ENCODE results near the gene CABLES1.
"Not testable (repeated sequence)": the region's sequence is repeated elsewhere in the genome, so short reads cannot be mapped to it uniquely, and the experiment has no call there.

Gene CABLES1

GRCh38 chr18:23272498-23273232 lies 137.4 kb downstream of the CABLES1 start:
- DNase-seq: no peak

- no peak for DNase-seq
Measured at GRCh38 chr18:23273443-23273966, 138.2 kb downstream of the CABLES1 start.

GRCh38 chr18:23274638-23275482 lies 139.6 kb downstream of the CABLES1 start:
- DNase-seq: no peak

DNA sequence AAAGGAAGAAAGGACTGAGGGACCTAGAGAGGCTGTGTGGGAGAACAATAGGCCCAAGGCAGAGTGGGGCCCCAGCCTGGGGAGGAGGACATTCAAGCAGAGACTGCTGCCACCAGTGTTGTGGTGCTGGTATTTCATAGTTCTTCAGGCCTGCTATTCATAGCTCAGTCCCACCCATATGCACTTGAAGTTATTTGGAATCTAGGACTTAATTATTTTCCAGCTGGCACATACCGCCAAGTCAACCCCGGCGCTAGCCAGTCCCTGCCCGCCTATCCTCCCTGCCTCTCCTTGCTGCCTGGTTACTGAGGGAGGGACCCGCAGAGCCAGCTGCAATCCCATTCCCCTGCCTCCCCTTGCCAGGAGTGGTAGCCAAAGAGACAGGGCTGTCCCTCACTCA lies 141.2 kb downstream of the CABLES1 start:
- DNase-seq: no peak

DNA sequence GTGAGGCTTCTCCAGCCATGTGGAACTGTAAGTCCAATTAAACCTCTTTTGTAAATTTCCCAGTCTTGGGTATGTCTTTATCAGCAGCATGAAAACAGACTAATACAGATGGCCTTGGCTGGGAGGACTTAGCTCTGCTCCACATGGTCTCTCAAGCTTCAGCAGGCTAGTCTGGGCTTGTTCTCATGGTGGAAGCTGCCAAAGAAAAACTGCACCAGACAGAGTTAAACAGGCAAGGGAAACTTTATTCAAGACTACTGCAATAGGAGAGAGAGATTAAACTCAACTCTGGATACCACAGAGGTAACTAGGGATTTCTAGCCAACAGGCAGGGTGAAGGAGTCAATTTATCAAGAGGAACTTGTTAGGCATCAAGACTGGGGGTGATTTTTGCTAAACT lies 142.1 kb downstream of the CABLES1 start:
- DNase-seq: peak; percentile 23

DNA sequence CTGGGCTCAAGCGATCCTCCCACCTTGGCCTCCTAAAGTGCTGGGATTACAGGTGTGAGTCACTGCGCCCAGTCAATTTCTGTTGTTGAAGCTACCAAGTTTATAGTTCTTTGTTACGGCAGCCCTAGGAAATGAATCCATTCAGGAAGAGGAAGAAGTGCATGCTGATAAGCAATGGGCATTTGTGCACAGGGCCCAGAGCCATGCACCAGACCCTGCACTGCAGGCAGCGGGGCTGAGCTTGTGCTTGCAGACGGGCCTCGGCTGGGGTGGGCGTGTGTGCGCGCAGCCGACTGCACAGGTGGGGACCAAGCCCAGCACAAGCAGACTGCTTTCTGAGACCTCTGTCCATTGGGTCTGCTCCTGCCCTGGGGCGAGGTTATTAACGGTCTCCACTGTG lies 144.6 kb downstream of the CABLES1 start:
- DNase-seq: no peak

- DNase-seq: no peak
Measured at GRCh38 chr18:23280844-23281243, 145.6 kb downstream of the CABLES1 start.

GRCh38 chr18:23281626-23282436 lies 146.5 kb downstream of the CABLES1 start:
- DNase-seq: no peak

GRCh38 chr18:23282437-23282781 lies 147.1 kb downstream of the CABLES1 start:
- DNase-seq: no peak

- no peak for DNase-seq
Measured at GRCh38 chr18:23283916-23284430, 148.7 kb downstream of the CABLES1 start.

GRCh38 chr18:23284629-23285028 lies 149.3 kb downstream of the CABLES1 start:
- no peak for DNase-seq

DNA sequence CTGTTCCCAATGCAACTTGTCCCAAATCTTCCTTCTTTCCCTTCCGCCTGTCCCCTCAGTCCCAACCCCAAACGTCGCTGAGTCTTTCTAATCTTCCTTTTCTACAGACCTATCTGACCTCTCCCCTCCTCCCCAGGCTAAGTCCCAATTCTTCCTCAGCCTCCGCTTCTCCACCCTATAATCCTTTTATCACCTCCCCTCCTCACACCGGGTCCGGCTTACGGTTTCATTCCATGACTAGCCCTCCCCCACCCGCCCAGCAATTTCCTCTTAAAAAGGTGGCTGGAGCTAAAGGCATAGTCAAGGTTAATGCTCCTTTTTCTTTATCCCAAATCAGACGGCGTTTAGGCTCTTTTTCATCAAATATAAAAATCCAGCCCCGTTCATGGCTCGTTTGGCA lies 150.3 kb downstream of the CABLES1 start:
- not testable (repeated sequence) for DNase-seq

- no peak for DNase-seq
Measured at GRCh38 chr18:23291456-23292205, 156.3 kb downstream of the CABLES1 start.

DNA sequence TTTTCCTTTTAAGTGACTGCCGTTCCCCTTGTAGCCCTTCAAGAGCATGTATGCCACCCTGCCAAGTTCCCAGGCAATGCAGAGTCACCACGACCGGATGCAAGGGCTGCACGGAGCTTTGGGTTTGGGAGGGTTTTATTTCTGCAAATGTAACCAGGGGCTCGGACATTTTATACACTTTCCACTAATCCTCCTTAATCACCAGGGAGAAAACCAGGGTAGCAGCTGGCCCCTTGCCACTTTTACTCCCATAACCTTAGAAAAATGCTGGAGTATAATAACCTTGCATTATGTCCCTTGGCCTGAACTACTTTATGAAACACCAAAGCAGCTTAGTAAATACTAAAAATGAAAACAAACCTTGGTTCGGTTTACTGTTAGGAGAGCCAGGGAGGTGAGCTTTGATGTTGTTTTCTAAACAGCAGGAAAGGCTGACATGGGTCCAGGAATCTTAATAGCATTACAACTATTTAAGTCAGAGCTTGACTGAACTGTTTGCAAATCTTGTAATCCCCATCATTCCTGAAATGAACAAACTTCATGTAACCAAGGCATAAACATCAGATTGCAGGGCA lies 165.0 kb downstream of the CABLES1 start:
- DNase-seq: no peak

GRCh38 chr18:23301972-23302371 lies 166.7 kb downstream of the CABLES1 start:
- DNase-seq: no peak

GRCh38 chr18:23302511-23302850 lies 167.2 kb downstream of the CABLES1 start:
- DNase-seq: no peak

DNA sequence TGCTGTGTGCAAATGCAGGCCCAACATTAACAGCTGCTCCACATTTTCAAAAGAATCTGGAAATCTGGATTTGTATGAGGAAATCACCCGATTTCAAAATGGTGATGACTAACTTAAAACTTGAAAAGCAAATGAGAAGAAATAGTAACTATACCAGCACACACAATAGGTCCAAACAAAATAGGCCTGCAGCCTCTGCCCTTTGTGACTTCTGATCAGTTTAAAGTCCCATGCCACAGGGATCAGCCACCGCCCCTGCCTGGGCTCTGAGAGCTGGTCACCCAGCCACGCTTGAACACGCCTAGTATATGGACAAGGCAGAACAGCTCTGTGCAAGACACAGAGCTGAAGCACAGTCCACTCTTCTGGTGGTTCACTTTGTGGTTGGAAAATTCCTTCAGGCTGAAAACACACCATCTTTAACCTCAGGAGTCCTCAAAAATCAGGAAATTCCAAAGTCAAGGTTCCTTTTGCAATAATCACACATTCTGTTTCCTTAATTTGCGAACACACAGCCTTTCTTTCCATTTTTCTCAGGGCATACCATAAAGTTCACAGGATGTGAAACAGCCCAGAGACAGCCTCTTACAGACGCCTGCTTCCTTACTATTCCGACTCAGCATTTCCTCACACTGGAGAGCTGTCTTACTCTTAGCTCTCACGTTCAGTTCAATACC lies 167.7 kb downstream of the CABLES1 start:
- DNase-seq: no peak

GRCh38 chr18:23306822-23307221 lies 171.5 kb downstream of the CABLES1 start:
- DNase-seq: no peak

GRCh38 chr18:23307567-23308295 lies 172.4 kb downstream of the CABLES1 start:
- no peak for DNase-seq

All from DMS 273 treated with DMSO at 0.1 percent for 48 hours (cell line).